OCI-LY3 (cell line): ENCODE measurements around the gene OS9.

ENCODE experiments used
- H2AFZ ChIP-seq: fragments of 200-600, 300-600 bp; shearing (Covaris generic); 2 replicates; pipeline ENCODE4 v1.6.0; 2014; ENCODE audit warnings: antibody characterized with exemption, low read depth, low read length
- H3K27ac ChIP-seq: fragments of 200-600, 300-600 bp; sonication (generic); 2 replicates; pipeline ENCODE4 v1.5.1; 2014; ENCODE audit warnings: mild to moderate bottlenecking, low read length, moderate library complexity, mixed read lengths
- H3K27me3 ChIP-seq: fragments of 200-600, 300-600 bp; sonication (generic); 2 replicates; pipeline ENCODE4 v1.6.1; 2014; ENCODE audit warnings: low read depth, low read length, mixed read lengths
- H3K36me3 ChIP-seq: fragments of 200-600, 300-600 bp; sonication (generic); replicated peaks from 2 replicates; pipeline ENCODE3; 2014; ENCODE audit warnings: low read depth, low read length, mixed read lengths
- H3K4me1 ChIP-seq: fragments of 300-600, 200-600 bp; sonication (generic); 2 replicates; pipeline ENCODE4 v1.6.1; 2014; ENCODE audit warnings: low read length, mixed read lengths
- H3K4me2 ChIP-seq: fragments of 200-600, 300-600 bp; sonication (generic); 2 replicates; pipeline ENCODE4 v1.6.1; 2014; ENCODE audit warnings: low read length, mixed read lengths
- H3K4me3 ChIP-seq: fragments of 300-600, 200-600 bp; sonication (generic); 2 replicates; pipeline ENCODE4 v1.5.1; 2014; ENCODE audit warnings: antibody characterized with exemption, mild to moderate bottlenecking, low read length, moderate library complexity
- H3K79me2 ChIP-seq: fragments of 300-600, 200-600 bp; shearing (Covaris generic); 2 replicates; pipeline ENCODE4 v1.6.1; 2014; ENCODE audit warnings: mild to moderate bottlenecking, low read length, mixed read lengths
- H3K9ac ChIP-seq: fragments of 300-600, 200-600 bp; shearing (Covaris generic); 2 replicates; pipeline ENCODE4 v1.6.0; 2014; ENCODE audit warnings: mild to moderate bottlenecking, low read length, moderate library complexity
- H3K9me3 ChIP-seq: fragments of 200-600, 300-600 bp; shearing (Covaris generic); 2 replicates; pipeline ENCODE4 v1.6.1; 2014; ENCODE audit warnings: low read length, mixed read lengths; ENCODE audit not compliant: insufficient read depth
- H4K20me1 ChIP-seq: fragments of 200-600, 300-600 bp; sonication (generic); 2 replicates; pipeline ENCODE4 v1.6.1; 2016; ENCODE audit warnings: low read length, mixed read lengths; ENCODE audit not compliant: insufficient read depth
- EZH2phosphoT487 ChIP-seq: fragments of 200-600 bp; shearing (Covaris generic); IDR thresholded peaks from 2 replicates; pipeline ENCODE4 v1.6.1; 2018; ENCODE audit warnings: antibody characterized with exemption, mixed run types, low read depth
- TF ChIP-seq, protein P1 (sequence below): fragments of 200-600, 300-600 bp; sonication (generic); IDR thresholded peaks from 2 replicates; pipeline ENCODE4 v1.5.1; 2014; ENCODE audit warnings: antibody characterized with exemption, low read length, low read depth

The OS9 gene

DNA sequence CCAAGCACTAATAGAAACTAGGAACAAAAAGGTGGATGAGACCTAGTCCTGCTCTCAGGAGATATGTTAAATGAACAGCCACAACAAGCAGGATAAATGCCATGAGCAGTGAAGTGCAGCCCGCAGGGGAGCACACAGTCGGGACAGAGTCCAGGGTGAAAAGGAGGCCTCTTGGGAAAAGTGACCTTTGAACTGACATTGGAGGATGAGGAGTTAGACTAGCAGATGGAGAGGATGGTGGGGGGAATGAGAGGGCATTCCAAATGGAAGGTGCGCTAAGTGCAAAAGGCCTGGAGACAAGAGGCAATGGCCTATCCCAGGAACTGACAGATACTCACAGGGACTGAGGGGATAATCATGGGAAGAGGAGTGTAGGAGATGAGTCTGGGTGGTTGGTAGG lies 4.5 kb downstream of the OS9 start:
- Histone ChIP-seq H3K4me3 (no peak overlapping the region), H3K9ac (no peak overlapping the region), H3K4me1 (peaks cover 5% of the 10 kb centered on the region), H3K27ac (no peak overlapping the region), H3K36me3 (peaks cover 26% of the 10 kb centered on the region), H3K4me2 (no peak overlapping the region), H3K9me3 (no peaks in the 10 kb centered on the region), H3K27me3 (no peaks in the 10 kb centered on the region), H3K79me2 (peaks cover 9% of the 10 kb centered on the region), H2AFZ (no peak overlapping the region), H4K20me1 (no peaks in the 10 kb centered on the region)
- TF ChIP-seq EZH2phosphoT487, result no peak
- TF ChIP-seq, protein P1, sequence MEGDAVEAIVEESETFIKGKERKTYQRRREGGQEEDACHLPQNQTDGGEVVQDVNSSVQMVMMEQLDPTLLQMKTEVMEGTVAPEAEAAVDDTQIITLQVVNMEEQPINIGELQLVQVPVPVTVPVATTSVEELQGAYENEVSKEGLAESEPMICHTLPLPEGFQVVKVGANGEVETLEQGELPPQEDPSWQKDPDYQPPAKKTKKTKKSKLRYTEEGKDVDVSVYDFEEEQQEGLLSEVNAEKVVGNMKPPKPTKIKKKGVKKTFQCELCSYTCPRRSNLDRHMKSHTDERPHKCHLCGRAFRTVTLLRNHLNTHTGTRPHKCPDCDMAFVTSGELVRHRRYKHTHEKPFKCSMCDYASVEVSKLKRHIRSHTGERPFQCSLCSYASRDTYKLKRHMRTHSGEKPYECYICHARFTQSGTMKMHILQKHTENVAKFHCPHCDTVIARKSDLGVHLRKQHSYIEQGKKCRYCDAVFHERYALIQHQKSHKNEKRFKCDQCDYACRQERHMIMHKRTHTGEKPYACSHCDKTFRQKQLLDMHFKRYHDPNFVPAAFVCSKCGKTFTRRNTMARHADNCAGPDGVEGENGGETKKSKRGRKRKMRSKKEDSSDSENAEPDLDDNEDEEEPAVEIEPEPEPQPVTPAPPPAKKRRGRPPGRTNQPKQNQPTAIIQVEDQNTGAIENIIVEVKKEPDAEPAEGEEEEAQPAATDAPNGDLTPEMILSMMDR, result no peak

DNA sequence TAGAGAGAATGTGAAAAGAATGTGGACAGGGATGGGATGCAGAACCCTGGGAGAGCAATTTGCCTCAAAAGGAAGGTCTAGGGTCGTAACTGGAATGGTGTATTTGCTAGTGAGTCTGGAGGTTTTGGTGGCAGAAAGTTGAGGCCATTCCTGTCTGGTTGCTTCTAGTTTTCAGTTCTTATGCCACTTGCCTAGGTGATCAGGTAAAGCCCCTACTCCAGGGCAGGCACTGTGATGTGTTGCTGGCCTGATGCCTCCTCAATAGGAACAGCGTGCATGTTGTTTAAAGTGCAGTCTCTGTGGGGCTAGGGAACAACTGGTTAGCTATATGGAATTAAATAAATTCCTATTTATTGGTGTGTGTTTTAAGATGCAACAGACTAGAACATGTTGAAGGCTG lies 6.4 kb downstream of the OS9 start:
- no peaks in the 10 kb centered on the region for H3K4me1 ChIP-seq
- no peak overlapping the region for H2AFZ ChIP-seq
- H3K9ac ChIP-seq, result no peak overlapping the region
- H3K4me2 ChIP-seq, result no peak overlapping the region
- peaks cover 5% of the 10 kb centered on the region; the same call in 1 of the 2 replicates for H3K9me3 ChIP-seq
- no peaks in the 10 kb centered on the region for H4K20me1 ChIP-seq
- no peak for TF ChIP-seq EZH2phosphoT487
- TF ChIP-seq, protein P1, result no peak
- no peak overlapping the region for H3K27ac ChIP-seq
- H3K36me3 ChIP-seq, result peaks cover 36% of the 10 kb centered on the region
- H3K4me3 ChIP-seq, result no peak overlapping the region
- no peaks in the 10 kb centered on the region; the same call in 1 of the 2 replicates for H3K79me2 ChIP-seq
- no peaks in the 10 kb centered on the region for H3K27me3 ChIP-seq

DNA sequence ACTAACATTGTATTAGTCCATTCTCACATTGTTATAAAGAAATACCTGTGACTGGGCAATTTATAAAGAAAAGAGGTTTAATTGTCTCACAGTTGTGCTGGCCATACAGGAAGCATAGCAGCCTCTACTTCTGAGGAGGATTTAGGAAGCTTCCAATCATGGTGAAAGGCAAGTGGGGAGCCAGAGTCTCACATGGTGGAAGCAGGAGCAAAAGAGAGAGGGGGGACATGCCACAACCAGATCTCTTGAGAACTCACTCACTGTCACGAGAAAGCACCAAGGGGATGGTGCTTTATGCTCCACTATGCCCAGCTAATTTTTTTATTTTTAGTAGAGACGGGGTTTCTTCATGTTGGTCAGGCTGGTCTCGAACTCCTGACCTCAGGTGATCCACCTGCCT lies 13.3 kb downstream of the OS9 start:
- TF ChIP-seq, protein P1, result no peak
- TF ChIP-seq EZH2phosphoT487, result no peak
- H3K36me3 ChIP-seq, result peaks cover 27% of the 10 kb centered on the region
- no peak overlapping the region for H3K4me3 ChIP-seq

DNA sequence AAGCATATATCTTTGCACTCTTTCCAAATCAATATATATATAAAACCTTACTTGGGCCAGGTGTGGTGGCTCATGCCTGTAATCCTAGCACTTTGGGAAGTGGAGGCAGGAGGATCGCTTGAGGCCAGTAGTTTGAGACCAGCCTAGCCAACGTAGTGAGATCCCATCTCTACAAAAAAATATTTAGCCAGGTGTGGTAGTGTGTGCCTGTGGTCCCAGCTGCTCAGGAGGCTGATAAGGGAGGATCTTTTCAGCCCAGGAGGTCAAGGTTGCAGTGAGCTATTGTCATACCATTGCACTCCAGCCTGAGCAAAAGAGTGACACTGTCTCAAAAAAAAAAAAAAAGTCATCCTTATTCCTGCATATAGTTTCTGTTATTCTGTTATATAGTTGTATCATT lies 14.4 kb downstream of the OS9 start:
- Histone ChIP-seq H3K36me3 (peaks cover 18% of the 10 kb centered on the region), H3K4me3 (no peak overlapping the region), H3K27me3 (no peaks in the 10 kb centered on the region), H3K79me2 (no peaks in the 10 kb centered on the region), H3K27ac (no peak overlapping the region), H3K4me1 (peaks cover 5% of the 10 kb centered on the region), H4K20me1 (no peaks in the 10 kb centered on the region), H3K9ac (no peak overlapping the region), H3K9me3 (peaks cover 5% of the 10 kb centered on the region; the same call in 1 of the 2 replicates), H3K4me2 (no peak overlapping the region), H2AFZ (no peak overlapping the region)
- no peak for TF ChIP-seq EZH2phosphoT487
- TF ChIP-seq, protein P1, result no peak

More for the DNA sequence above, 13.3 kb downstream of the OS9 start:
- Histone ChIP-seq H4K20me1 (no peaks in the 10 kb centered on the region), H3K4me1 (peaks cover 5% of the 10 kb centered on the region), H3K9me3 (peaks cover 5% of the 10 kb centered on the region; the same call in 1 of the 2 replicates), H2AFZ (no peak overlapping the region), H3K27ac (no peak overlapping the region), H3K27me3 (no peaks in the 10 kb centered on the region), H3K9ac (no peak overlapping the region), H3K79me2 (no peaks in the 10 kb centered on the region), H3K4me2 (no peak overlapping the region)
